ENCODE results near the gene HNRNPU. TPM values are rescaled to one million over a fixed set of nuclear protein-coding genes. Genes with fewer than 3 reads are reported as not detected.
A peak's percentile ranks its signal among the peaks of the same experiment; 100 is the strongest.

HNRNPU gene
- total RNA-seq, 1 experiment from 2014 or later, result 411 TPM

- H3K27ac ChIP-seq, result no peak overlapping the region
- no peaks in the 10 kb centered on the region for H3K36me3 ChIP-seq
- H3K27me3 ChIP-seq (replicated peaks), result no peaks in the 10 kb centered on the region
- no peak for DNase-seq (ENCODE audit: low read depth in 1 of 2, low spot score in 2 of 2)
- H3K4me3 ChIP-seq, result no peak overlapping the region
- no peaks in the 10 kb centered on the region for H3K9me3 ChIP-seq (replicated peaks)
- peaks cover 10% of the 10 kb centered on the region for H3K4me1 ChIP-seq (replicated peaks)
These were observed 5.6 kb upstream of the HNRNPU start for GRCh38 chr1:244869950-244870349.

GRCh38 chr1:244869364-244869827, 5.1 kb upstream of the HNRNPU start:
- DNase-seq (ENCODE audit: low read depth in 1 of 2, low spot score in 2 of 2), result no peak
- H3K4me1 ChIP-seq (replicated peaks), result peaks cover 14% of the 10 kb centered on the region
- no peaks in the 10 kb centered on the region for H3K27me3 ChIP-seq (replicated peaks)
- H3K4me3 ChIP-seq, result no peak overlapping the region
- no peaks in the 10 kb centered on the region for H3K36me3 ChIP-seq
- no peak overlapping the region for H3K27ac ChIP-seq
- no peaks in the 10 kb centered on the region for H3K9me3 ChIP-seq (replicated peaks)

GRCh38 chr1:244868484-244869363, 4.4 kb upstream of the HNRNPU start:
- Histone ChIP-seq H3K27ac (no peak overlapping the region), H3K9me3 (replicated peaks) (no peaks in the 10 kb centered on the region), H3K36me3 (peaks cover 6% of the 10 kb centered on the region), H3K4me3 (no peak overlapping the region), H3K27me3 (replicated peaks) (no peaks in the 10 kb centered on the region), H3K4me1 (replicated peaks) (peaks cover 14% of the 10 kb centered on the region)
- DNase-seq (ENCODE audit: low read depth in 1 of 2, low spot score in 2 of 2), result no peak

GRCh38 chr1:244866355-244866754, 2.0 kb upstream of the HNRNPU start:
- H3K27me3 ChIP-seq (replicated peaks), result no peaks in the 10 kb centered on the region
- no peak overlapping the region for H3K27ac ChIP-seq
- H3K4me3 ChIP-seq, result no peak overlapping the region
- peaks cover 19% of the 10 kb centered on the region for H3K4me1 ChIP-seq (replicated peaks)
- DNase-seq (ENCODE audit: low read depth in 1 of 2, low spot score in 2 of 2), result no peak
- H3K9me3 ChIP-seq (replicated peaks), result no peaks in the 10 kb centered on the region
- peaks cover 28% of the 10 kb centered on the region for H3K36me3 ChIP-seq

- DNase-seq (ENCODE audit: low read depth in 1 of 2, low spot score in 2 of 2), result no peak
- H3K9me3 ChIP-seq (replicated peaks), result no peaks in the 10 kb centered on the region
- H3K27ac ChIP-seq, result no peak overlapping the region
- peaks cover 24% of the 10 kb centered on the region for H3K4me1 ChIP-seq (replicated peaks)
- no peaks in the 10 kb centered on the region for H3K27me3 ChIP-seq (replicated peaks)
- H3K36me3 ChIP-seq, result peaks cover 33% of the 10 kb centered on the region
- no peak overlapping the region for H3K4me3 ChIP-seq
These were observed 1.5 kb upstream of the HNRNPU start for GRCh38 chr1:244865820-244866219.

GRCh38 chr1:244865028-244865371, 657 bp upstream of the HNRNPU start:
- no peaks in the 10 kb centered on the region for H3K9me3 ChIP-seq (replicated peaks)
- H3K27ac ChIP-seq, result peak overlapping the region; percentile 95
- H3K4me1 ChIP-seq (replicated peaks), result peaks cover 30% of the 10 kb centered on the region
- H3K27me3 ChIP-seq (replicated peaks), result no peaks in the 10 kb centered on the region
- peak overlapping the region; percentile 85 for H3K4me3 ChIP-seq
- DNase-seq (ENCODE audit: low read depth in 1 of 2, low spot score in 2 of 2), result no peak
- peaks cover 41% of the 10 kb centered on the region for H3K36me3 ChIP-seq

- H3K4me1 ChIP-seq (replicated peaks), result peaks cover 26% of the 10 kb centered on the region
- no peaks in the 10 kb centered on the region for H3K27me3 ChIP-seq (replicated peaks)
- DNase-seq (ENCODE audit: low read depth in 1 of 2, low spot score in 2 of 2), result peak in 1 of 2 experiments; percentile 54
- no peaks in the 10 kb centered on the region for H3K9me3 ChIP-seq (replicated peaks)
- H3K4me3 ChIP-seq, result peak overlapping the region; percentile 85
- H3K36me3 ChIP-seq, result peaks cover 55% of the 10 kb centered on the region
- peak overlapping the region; percentile 95 for H3K27ac ChIP-seq
These were observed 671 bp downstream of the HNRNPU start for GRCh38 chr1:244863491-244864252.

- peak; percentile 93 to 97 for DNase-seq (ENCODE audit: low read depth in 1 of 2, low spot score in 2 of 2)
- H3K4me1 ChIP-seq (replicated peaks), result peaks cover 26% of the 10 kb centered on the region
- H3K9me3 ChIP-seq (replicated peaks), result no peaks in the 10 kb centered on the region
- peak overlapping the region; percentile 95 for H3K27ac ChIP-seq
- peaks cover 62% of the 10 kb centered on the region for H3K36me3 ChIP-seq
- peak overlapping the region; percentile 85 for H3K4me3 ChIP-seq
- H3K27me3 ChIP-seq (replicated peaks), result no peaks in the 10 kb centered on the region
These were observed 1.4 kb downstream of the HNRNPU start for GRCh38 chr1:244862699-244863490.

GRCh38 chr1:244862354-244862698, 2.0 kb downstream of the HNRNPU start:
- Histone ChIP-seq H3K27me3 (replicated peaks) (no peaks in the 10 kb centered on the region), H3K36me3 (peaks cover 68% of the 10 kb centered on the region), H3K9me3 (replicated peaks) (no peaks in the 10 kb centered on the region), H3K27ac (peak overlapping the region; percentile 41), H3K4me3 (peak overlapping the region; percentile 85), H3K4me1 (replicated peaks) (peaks cover 26% of the 10 kb centered on the region)
- DNase-seq (ENCODE audit: low read depth in 1 of 2, low spot score in 2 of 2), result no peak

GRCh38 chr1:244861683-244862082, 2.7 kb downstream of the HNRNPU start:
- no peak for DNase-seq (ENCODE audit: low read depth in 1 of 2, low spot score in 2 of 2)
- no peak overlapping the region for H3K27ac ChIP-seq
- peaks cover 74% of the 10 kb centered on the region for H3K36me3 ChIP-seq

GRCh38 chr1:244860914-244861610, 3.3 kb downstream of the HNRNPU start:
- H3K4me1 ChIP-seq (replicated peaks), result peaks cover 26% of the 10 kb centered on the region
- H3K9me3 ChIP-seq (replicated peaks), result no peaks in the 10 kb centered on the region
- peak overlapping the region; percentile 85; the same call in 1 of the 2 replicates for H3K4me3 ChIP-seq
- peaks cover 81% of the 10 kb centered on the region for H3K36me3 ChIP-seq
- no peak overlapping the region for H3K27ac ChIP-seq
- H3K27me3 ChIP-seq (replicated peaks), result no peaks in the 10 kb centered on the region
- no peak for DNase-seq (ENCODE audit: low read depth in 1 of 2, low spot score in 2 of 2)

More at GRCh38 chr1:244861683-244862082, 2.7 kb downstream of the HNRNPU start:
- Histone ChIP-seq H3K4me3 (peak overlapping the region; percentile 85), H3K9me3 (replicated peaks) (no peaks in the 10 kb centered on the region), H3K4me1 (replicated peaks) (peaks cover 26% of the 10 kb centered on the region), H3K27me3 (replicated peaks) (no peaks in the 10 kb centered on the region)

- peaks cover 21% of the 10 kb centered on the region for H3K4me1 ChIP-seq (replicated peaks)
- H3K36me3 ChIP-seq, result peaks cover 91% of the 10 kb centered on the region
- no peak for DNase-seq (ENCODE audit: low read depth in 1 of 2, low spot score in 2 of 2)
- no peak overlapping the region for H3K27ac ChIP-seq
- H3K9me3 ChIP-seq (replicated peaks), result no peaks in the 10 kb centered on the region
- H3K4me3 ChIP-seq, result no peak overlapping the region
- no peaks in the 10 kb centered on the region for H3K27me3 ChIP-seq (replicated peaks)
These were observed 4.3 kb downstream of the HNRNPU start for GRCh38 chr1:244860078-244860477.

- no peak overlapping the region for H3K27ac ChIP-seq
- H3K27me3 ChIP-seq (replicated peaks), result no peaks in the 10 kb centered on the region
- H3K4me1 ChIP-seq (replicated peaks), result peaks cover 16% of the 10 kb centered on the region
- H3K4me3 ChIP-seq, result no peak overlapping the region
- peaks cover 98% of the 10 kb centered on the region for H3K36me3 ChIP-seq
- no peak for DNase-seq (ENCODE audit: low read depth in 1 of 2, low spot score in 2 of 2)
- no peaks in the 10 kb centered on the region for H3K9me3 ChIP-seq (replicated peaks)
These were observed 6.0 kb downstream of the HNRNPU start for GRCh38 chr1:244858357-244858756.

Data from SJSA1 (cell line).